Measurements from ENCODE around the gene PDP2. TPM values are rescaled to one million over a fixed set of nuclear protein-coding genes. Genes with fewer than 3 reads are reported as not detected.

PDP2 gene
- 10 to 100 TPM; 29.2 to 33.3 TPM for total RNA-seq

DNA sequence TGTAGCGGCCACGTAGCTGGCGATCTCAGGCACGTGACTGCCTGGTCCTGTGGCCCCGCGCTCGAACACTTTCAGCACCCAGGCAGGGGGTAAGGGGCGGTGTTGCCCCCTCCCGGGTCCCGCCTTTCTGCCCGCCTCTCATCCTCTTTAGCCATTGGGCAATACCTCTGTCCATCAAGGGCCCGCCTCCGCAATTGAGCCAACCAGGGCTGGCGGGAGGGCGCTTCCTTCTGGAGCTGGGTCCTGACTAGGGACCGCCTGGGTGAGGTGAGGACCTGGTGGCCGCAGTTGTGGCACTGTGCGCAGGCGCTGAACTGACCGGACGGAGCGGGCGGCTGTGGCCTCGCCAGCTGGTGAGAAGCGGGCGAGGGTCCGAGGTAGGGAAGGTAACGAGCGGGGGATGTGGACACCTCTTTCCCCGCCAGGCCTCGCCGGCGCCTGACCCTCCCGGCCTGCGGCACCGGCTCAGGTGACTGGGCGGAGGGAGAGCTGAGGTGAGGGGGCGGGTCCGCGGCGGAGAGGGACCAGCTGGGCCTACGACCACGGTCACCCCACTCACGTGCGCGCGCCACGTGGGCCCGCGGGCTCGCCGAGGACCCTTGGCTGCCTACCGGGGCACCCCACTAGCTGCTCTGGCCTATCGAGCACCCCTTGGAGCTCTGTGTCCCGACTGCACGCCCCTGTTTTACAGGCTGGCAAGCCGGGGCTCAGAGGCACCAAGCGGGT, at the start of gene PDP2:
Gene PDP2, plus strand, starts transcription at position 228 of the 726 bp plus-strand sequence. CDS start 3,770 bp downstream, outside the sequence.
- CTCF ChIA-PET = interaction anchor here (0.6 to 3.8 kb wide), 21 partner anchors 8 to 641 kb away, joined by 3 to 28 read pairs (median 5); partner anchors contain the start of genes CES3, CIAO2B, DYNC1LI2 and FBXL8
- H3K36me3 Mint-ChIP-seq = peaks cover 15% of the 10 kb centered on the region
- ATAC-seq = peak; percentile 98
- H3K9me3 Mint-ChIP-seq (ENCODE audit: low read depth) = no peaks in the 10 kb centered on the region
- peak; percentile 97 for DNase-seq
- peak within 1 kb of the TSS; percentile 99 for H3K4me3 Mint-ChIP-seq
- H3K27me3 Mint-ChIP-seq = no peaks in the 10 kb centered on the region
- peaks cover 65% of the 10 kb centered on the region for H3K4me1 Mint-ChIP-seq
- peak within 1 kb of the TSS; percentile 97 for H3K27ac Mint-ChIP-seq

GRCh38 chr16:66832190-66832589, 48.1 kb upstream of the PDP2 start:
- ATAC-seq (no peak), DNase-seq (no peak)
- Mint-ChIP-seq H3K9me3 (ENCODE audit: low read depth) (no peaks in the 10 kb centered on the region), H3K36me3 (peaks cover 8% of the 10 kb centered on the region), H3K4me1 (peaks cover 33% of the 10 kb centered on the region), H3K4me3 (no peak overlapping the region), H3K27ac (no peak overlapping the region), H3K27me3 (peaks cover 4% of the 10 kb centered on the region)
- CTCF ChIA-PET = interaction anchor here (2.1 to 8.7 kb wide), 11 partner anchors 11 to 426 kb away, joined by 8 to 160 read pairs (median 23); partner anchors contain the start of genes CA7, DYNC1LI2 and PDP2

DNA sequence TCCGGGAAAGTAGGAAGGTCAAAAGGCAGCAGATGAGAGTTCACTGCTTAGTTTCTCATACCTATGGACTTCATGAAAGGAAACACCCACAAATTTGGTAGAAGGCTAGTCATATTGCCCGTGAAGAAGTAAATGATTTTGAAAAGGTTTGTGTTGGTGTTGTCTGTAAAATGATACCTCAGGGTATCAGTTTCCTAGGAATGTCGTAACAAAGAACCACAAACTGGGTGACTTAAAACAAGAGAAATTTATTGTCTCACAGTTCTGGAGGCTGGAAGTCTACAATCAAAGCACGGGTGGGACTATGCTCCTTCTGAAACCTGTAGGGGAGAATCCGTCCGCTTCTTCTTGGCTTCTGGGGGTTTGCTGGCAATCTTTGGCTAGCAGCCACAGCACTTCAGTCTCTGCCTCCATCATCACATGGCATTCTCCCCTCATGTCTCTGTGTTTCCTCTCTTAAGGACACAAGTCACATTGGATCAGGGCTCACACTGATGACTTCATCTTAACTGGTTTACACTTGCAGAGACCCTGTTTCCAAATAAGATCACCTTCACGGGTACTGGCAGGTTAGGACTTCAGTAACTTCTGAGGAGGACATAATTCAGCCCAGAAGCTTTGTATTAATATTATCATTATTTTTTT, 47.5 kb upstream of the PDP2 start:
- peaks cover 8% of the 10 kb centered on the region for H3K27me3 Mint-ChIP-seq
- CTCF ChIA-PET = interaction anchor here (4.4 to 8.7 kb wide), 3 partner anchors 11 to 41 kb away, joined by 47 to 160 read pairs (median 63); partner anchors contain the start of gene CA7
- no peaks in the 10 kb centered on the region for H3K9me3 Mint-ChIP-seq (ENCODE audit: low read depth)
- H3K4me3 Mint-ChIP-seq = no peak overlapping the region
- ATAC-seq (no peak), DNase-seq (no peak)
- H3K4me1 Mint-ChIP-seq = peaks cover 29% of the 10 kb centered on the region
- H3K27ac Mint-ChIP-seq = no peak overlapping the region
- H3K36me3 Mint-ChIP-seq = peaks cover 4% of the 10 kb centered on the region

GRCh38 chr16:66834746-66835145, 45.6 kb upstream of the PDP2 start:
- Mint-ChIP-seq H3K4me3 (no peak overlapping the region), H3K9me3 (ENCODE audit: low read depth) (no peaks in the 10 kb centered on the region), H3K27me3 (peaks cover 26% of the 10 kb centered on the region), H3K4me1 (peaks cover 11% of the 10 kb centered on the region), H3K27ac (no peak overlapping the region), H3K36me3 (no peaks in the 10 kb centered on the region)
- CTCF ChIA-PET = interaction anchor here (0.6 to 8.7 kb wide), 4 partner anchors 9 to 45 kb away, joined by 3 to 160 read pairs (median 4); partner anchors contain the start of gene PDP2
- DNase-seq (peak; percentile 19), ATAC-seq (no peak)

- Mint-ChIP-seq H3K4me3 (no peak overlapping the region), H3K27me3 (peaks cover 66% of the 10 kb centered on the region), H3K36me3 (no peaks in the 10 kb centered on the region), H3K9me3 (ENCODE audit: low read depth) (no peaks in the 10 kb centered on the region), H3K27ac (no peak overlapping the region), H3K4me1 (peaks cover 9% of the 10 kb centered on the region)
- ATAC-seq (no peak), DNase-seq (no peak)
- CTCF ChIA-PET = interaction anchor here (5.4 kb wide), 1 partner anchor 11 kb away, joined by 47 read pairs; the partner anchor contains the start of gene NAE1
Measured at GRCh38 chr16:66840883-66841282, 39.4 kb upstream of the PDP2 start.

DNA sequence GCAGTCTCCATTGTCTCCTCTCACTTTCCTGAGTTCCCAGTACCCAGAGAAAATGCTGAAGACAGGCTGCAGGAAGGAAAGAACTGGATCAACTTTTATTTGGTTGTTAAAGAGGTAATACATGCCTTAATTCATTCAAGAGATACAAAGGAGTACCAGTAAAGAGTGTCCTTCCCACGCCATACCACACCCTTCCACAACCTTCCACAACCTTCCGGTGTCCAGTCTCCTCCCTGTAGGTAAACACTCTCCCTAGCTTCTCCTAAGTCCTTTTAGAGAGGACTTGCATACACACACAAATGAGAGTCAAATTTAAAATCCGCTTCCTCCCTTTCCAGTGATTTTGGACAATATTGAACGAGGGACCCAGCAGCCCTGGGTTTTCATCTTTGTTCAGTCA, 38.9 kb upstream of the PDP2 start:
- no peak overlapping the region for H3K4me3 Mint-ChIP-seq
- no peaks in the 10 kb centered on the region for H3K36me3 Mint-ChIP-seq
- H3K27ac Mint-ChIP-seq = no peak overlapping the region
- H3K4me1 Mint-ChIP-seq = peaks cover 9% of the 10 kb centered on the region
- CTCF ChIA-PET = interaction anchor here (1.1 to 5.4 kb wide), 3 partner anchors 11 to 88 kb away, joined by 3 to 47 read pairs (median 4); partner anchors contain the start of gene NAE1
- H3K27me3 Mint-ChIP-seq = peaks cover 71% of the 10 kb centered on the region
- DNase-seq = peak; percentile 30
- H3K9me3 Mint-ChIP-seq (ENCODE audit: low read depth) = no peaks in the 10 kb centered on the region
- ATAC-seq = no peak

DNA sequence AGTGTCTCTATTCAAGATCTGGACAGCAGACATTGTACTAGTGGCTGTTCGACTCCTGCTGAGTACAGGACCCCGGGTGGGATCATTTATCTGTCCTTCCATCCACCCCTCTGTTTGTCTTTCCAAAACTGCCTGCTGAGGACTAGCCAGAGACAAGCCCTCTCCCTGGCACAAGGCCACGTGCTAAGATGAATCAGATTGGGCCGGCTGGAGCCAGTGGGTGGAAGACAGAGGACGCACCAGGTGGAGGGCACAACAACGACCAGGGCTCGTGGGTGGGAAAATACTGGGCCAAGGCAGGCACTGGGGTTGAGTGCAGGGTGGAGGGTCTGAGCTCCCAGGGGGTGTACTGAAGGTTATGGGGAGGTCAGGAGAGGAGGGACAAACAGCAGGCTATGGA, 37.5 kb upstream of the PDP2 start:
- CTCF ChIA-PET = interaction anchor here (1.1 to 5.4 kb wide), 3 partner anchors 12 to 30 kb away, joined by 3 to 47 read pairs (median 12); partner anchors contain the start of gene NAE1
- no peaks in the 10 kb centered on the region for H3K9me3 Mint-ChIP-seq (ENCODE audit: low read depth)
- H3K36me3 Mint-ChIP-seq = no peaks in the 10 kb centered on the region
- no peak for ATAC-seq
- peak; percentile 34 for DNase-seq
- peaks cover 13% of the 10 kb centered on the region for H3K4me1 Mint-ChIP-seq
- peaks cover 65% of the 10 kb centered on the region for H3K27me3 Mint-ChIP-seq
- H3K27ac Mint-ChIP-seq = no peak overlapping the region
- H3K4me3 Mint-ChIP-seq = no peak overlapping the region

DNA sequence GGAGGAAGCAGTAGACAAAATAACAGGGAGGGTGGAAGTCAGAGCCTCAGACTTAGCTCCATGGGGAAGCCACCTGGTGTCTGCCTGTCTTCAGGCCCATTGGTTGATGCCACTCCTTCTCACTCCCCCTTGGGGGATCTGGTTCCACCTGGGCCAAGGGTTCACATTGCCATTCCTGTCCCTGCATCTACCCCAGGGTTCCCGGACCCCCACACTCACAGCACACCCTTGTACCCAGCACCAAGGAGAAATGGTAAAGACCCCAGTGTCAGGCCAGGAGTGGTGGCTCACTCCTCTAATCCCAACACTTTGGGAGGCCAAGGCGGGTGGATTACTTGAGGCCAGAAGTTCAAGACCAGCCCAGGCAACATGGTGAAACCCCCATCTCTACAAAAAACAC, 37.1 kb upstream of the PDP2 start:
- H3K4me1 Mint-ChIP-seq = peaks cover 16% of the 10 kb centered on the region
- no peak overlapping the region for H3K27ac Mint-ChIP-seq
- H3K27me3 Mint-ChIP-seq = peaks cover 63% of the 10 kb centered on the region
- H3K36me3 Mint-ChIP-seq = no peaks in the 10 kb centered on the region
- no peaks in the 10 kb centered on the region for H3K9me3 Mint-ChIP-seq (ENCODE audit: low read depth)
- ATAC-seq (no peak), DNase-seq (peak; percentile 31)
- no peak overlapping the region for H3K4me3 Mint-ChIP-seq
- CTCF ChIA-PET = interaction anchor here (2.5 to 5.4 kb wide), 2 partner anchors 13 to 25 kb away, joined by 12 to 47 read pairs; partner anchors contain the start of gene NAE1

DNA sequence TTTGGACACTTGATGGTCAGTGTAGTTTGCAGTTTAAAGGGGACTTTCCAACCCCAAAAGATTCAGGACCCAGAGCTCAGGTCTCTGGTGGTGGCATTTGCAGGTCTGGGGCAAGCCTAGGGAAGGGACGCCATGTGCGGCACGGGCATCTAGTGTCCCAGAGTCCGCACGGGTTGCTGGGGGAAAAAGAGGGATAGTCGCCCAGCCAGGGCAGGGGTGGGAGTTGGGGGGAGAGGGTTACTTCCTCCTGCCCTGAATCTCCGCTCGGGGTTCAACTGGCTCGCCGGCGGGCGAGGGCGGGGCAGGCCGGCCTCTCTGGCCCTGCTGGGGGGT, 36.3 kb upstream of the PDP2 start:
- peaks cover 20% of the 10 kb centered on the region for H3K4me1 Mint-ChIP-seq
- CTCF ChIA-PET = interaction anchor here (2.5 to 5.4 kb wide), 2 partner anchors 14 to 24 kb away, joined by 12 to 47 read pairs; partner anchors contain the start of gene NAE1
- ATAC-seq = no peak
- no peaks in the 10 kb centered on the region for H3K36me3 Mint-ChIP-seq
- H3K9me3 Mint-ChIP-seq (ENCODE audit: low read depth) = no peaks in the 10 kb centered on the region
- H3K27ac Mint-ChIP-seq = no peak overlapping the region
- no peak overlapping the region for H3K4me3 Mint-ChIP-seq
- peaks cover 55% of the 10 kb centered on the region for H3K27me3 Mint-ChIP-seq
- no peak for DNase-seq

DNA sequence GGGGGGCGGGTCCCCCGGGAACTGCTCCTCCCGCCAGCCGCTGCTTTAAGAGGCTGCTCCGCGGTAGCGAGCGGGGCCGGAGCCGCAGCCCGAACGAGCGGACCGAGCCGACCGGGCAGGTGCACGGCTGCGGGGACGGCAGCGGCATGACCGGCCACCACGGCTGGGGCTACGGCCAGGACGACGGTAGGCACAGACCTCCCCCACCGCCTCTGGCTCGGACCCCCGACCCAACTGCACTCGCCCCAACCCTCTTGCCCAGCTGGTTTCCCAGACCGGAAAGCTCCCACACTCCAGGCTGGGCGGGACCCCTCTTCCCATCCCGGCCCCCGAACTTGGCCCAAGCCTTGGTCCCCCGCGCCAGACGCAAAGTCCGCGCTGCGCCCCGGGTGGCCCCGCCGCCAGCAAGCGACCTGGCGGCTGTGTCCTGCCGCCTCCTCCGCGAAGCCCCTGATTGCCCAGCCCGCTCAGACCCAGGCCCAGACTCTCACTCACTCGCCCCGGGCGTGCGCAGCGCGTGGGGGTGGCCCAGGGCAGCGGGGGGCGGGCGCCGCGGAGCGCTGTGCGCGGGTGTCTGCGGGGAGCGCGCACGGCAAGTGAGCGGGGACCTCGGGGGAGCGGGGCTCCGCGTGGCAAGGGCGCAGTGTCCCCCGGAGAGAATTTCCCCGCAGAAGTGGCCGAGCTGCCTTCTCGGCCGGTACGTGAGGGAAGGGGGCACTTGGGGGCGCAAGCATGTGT, 35.8 kb upstream of the PDP2 start, which contains the start of gene CA7:
Gene CA7, plus strand, starts transcription at position 73 of the 738 bp plus-strand sequence. Its CDS starts 74 bp downstream, at position 147.
- CTCF ChIA-PET = interaction anchor here (2.5 to 5.4 kb wide), 2 partner anchors 14 to 23 kb away, joined by 12 to 47 read pairs; partner anchors contain the start of gene NAE1
- Mint-ChIP-seq H3K4me3 (peak within 1 kb of the TSS; percentile 36), H3K9me3 (ENCODE audit: low read depth) (no peaks in the 10 kb centered on the region), H3K36me3 (no peaks in the 10 kb centered on the region), H3K27ac (no peak within 1 kb of the TSS), H3K27me3 (peaks cover 50% of the 10 kb centered on the region), H3K4me1 (peaks cover 20% of the 10 kb centered on the region)
- DNase-seq (no peak), ATAC-seq (peak; percentile 39)

GRCh38 chr16:66845080-66845410, 35.3 kb upstream of the PDP2 start:
- Mint-ChIP-seq H3K27me3 (peaks cover 44% of the 10 kb centered on the region), H3K4me3 (peak overlapping the region; percentile 36), H3K36me3 (no peaks in the 10 kb centered on the region), H3K4me1 (peaks cover 20% of the 10 kb centered on the region), H3K27ac (no peak overlapping the region), H3K9me3 (ENCODE audit: low read depth) (no peaks in the 10 kb centered on the region)
- ATAC-seq (peak; percentile 24), DNase-seq (no peak)
- CTCF ChIA-PET = interaction anchor here (2.5 to 5.4 kb wide), 2 partner anchors 15 to 23 kb away, joined by 12 to 47 read pairs; partner anchors contain the start of gene NAE1

DNA sequence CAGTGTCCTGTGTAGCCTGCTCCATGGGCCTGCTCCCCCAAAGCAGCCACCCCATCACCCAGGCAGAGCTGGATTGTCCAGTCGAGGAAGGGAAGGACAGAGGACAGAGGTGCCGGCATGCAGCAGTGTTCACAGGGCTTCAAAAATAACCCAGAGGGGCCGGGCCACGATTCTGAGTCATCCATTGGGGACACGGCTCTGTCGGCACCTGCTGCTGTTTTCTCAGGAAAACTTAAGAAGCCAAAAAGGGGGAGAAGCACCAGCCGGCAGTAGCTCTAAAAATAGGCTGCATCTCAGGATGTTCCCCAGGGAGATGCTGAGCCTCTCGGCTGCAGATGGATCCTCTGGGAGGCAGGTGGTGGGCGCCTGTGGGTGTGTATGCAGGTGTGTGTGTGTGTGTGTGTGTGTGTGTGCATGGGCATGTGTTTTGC, 34.5 kb upstream of the PDP2 start:
- ATAC-seq (no peak), DNase-seq (no peak)
- no peaks in the 10 kb centered on the region for H3K36me3 Mint-ChIP-seq
- H3K9me3 Mint-ChIP-seq (ENCODE audit: low read depth) = no peaks in the 10 kb centered on the region
- peaks cover 20% of the 10 kb centered on the region for H3K4me1 Mint-ChIP-seq
- H3K27ac Mint-ChIP-seq = no peak overlapping the region
- no peak overlapping the region for H3K4me3 Mint-ChIP-seq
- CTCF ChIA-PET = interaction anchor here (5.4 kb wide), 1 partner anchor 15 kb away, joined by 47 read pairs; the partner anchor contains the start of gene NAE1
- H3K27me3 Mint-ChIP-seq = peaks cover 43% of the 10 kb centered on the region
